DMS53 (cell line): ENCODE measurements around the gene TRIM51.
"Not testable (repeated sequence)": the region's sequence is repeated elsewhere in the genome, so short reads cannot be mapped to it uniquely, and the experiment has no call there.

Experiments
- DNase-seq: peaks from one replicate; lab custom pipeline; 2025; lab: John Stamatoyannopoulos, UW

Gene TRIM51, protein sequence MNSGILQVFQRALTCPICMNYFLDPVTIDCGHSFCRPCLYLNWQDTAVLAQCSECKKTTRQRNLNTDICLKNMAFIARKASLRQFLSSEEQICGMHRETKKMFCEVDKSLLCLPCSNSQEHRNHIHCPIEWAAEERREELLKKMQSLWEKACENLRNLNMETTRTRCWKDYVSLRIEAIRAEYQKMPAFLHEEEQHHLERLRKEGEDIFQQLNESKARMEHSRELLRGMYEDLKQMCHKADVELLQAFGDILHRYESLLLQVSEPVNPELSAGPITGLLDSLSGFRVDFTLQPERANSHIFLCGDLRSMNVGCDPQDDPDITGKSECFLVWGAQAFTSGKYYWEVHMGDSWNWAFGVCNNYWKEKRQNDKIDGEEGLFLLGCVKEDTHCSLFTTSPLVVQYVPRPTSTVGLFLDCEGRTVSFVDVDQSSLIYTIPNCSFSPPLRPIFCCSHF

DNA sequence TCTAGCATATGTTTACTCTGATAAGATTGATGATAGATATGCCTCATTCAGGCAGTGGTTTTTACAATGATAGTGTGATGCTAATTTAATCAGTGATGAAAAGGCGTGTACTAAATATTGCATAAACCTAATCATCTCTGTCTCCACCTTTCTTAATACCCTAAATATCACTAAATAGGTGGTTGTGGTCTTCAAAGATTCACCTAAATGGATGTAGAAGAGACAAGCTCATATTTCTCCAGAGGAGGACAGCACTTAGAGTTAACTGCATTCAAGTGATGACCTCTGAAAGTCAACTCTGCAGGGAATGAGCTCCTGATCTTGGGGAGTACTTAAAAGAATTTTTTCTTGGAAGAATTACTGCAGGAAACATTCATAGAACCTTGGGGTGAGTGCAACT lies at the start of gene TRIM51:
Gene TRIM51 (plus strand): TSS at position 301 of the 400 bp plus-strand sequence. CDS start 2,132 bp downstream, outside the sequence.
- not testable (repeated sequence) for DNase-seq

- DNase-seq = no peak
Measured at GRCh38 chr11:55838452-55838851, 44.6 kb upstream of the TRIM51 start, which contains the start of gene OR5D16. Gene OR5D16, plus strand, starts transcription at chr11:55838752. Its CDS starts 0 bp downstream, at chr11:55838752.

- no peak for DNase-seq
Measured at GRCh38 chr11:55847453-55847852, 35.6 kb upstream of the TRIM51 start.

DNA sequence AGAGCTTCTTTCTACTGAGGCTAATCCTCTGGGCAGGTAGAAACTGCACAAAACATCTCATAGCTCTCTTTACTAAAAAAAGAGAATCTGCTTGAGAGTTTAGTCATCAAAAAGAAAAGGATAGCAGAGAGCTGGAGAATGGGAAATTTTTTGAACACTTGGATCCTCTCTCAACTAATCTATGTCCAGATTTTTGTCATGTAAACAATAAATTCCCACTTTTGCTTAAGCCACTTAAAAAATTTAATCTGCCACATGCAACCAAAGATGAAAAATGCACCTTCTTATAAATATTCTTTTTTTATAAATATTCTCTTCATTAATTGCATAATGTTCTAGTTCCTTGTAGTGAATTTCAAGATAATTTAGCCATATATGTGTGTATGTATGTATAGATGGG lies 34.1 kb upstream of the TRIM51 start:
- DNase-seq = no peak

DNA sequence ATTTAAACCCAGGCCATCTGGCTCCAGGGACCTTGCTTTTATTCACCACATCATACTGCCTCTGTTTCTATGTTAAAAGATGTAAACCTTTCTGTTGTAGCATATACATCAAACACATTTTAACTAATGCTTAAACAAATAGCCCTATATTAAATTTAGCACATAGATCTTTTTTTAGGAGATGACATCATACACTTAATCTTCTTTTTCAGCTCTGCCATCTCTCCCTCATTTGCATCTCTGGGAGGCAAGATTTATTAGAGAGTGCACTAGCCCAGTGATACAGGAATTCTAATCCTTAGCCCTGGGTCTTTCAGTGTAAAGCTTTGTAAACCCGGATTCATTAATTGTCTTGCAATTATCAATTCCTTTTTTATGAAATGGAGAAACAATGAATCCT lies 31.0 kb upstream of the TRIM51 start:
- no peak for DNase-seq

GRCh38 chr11:55854704-55855103 lies 28.4 kb upstream of the TRIM51 start:
- DNase-seq = no peak

DNA sequence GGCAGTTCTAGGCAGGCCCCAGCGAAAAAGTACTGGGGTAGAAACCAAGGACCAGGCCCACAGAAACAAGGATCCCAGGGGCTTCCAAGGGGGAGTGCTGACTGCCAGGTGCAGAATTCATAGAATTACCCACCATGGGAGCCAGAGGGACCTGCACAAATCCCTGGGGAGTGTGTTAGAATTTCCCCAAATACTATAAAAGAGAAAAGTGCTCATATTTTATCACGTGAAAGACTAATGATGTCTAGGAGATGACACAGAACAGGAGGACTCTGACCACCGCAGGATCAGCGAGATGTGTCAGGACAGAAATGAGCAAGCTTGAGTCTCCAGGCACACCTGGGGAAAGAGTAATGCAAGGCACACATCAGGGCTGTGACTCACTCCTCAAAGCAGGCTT lies 15.7 kb upstream of the TRIM51 start:
- DNase-seq = not testable (repeated sequence)

DNA sequence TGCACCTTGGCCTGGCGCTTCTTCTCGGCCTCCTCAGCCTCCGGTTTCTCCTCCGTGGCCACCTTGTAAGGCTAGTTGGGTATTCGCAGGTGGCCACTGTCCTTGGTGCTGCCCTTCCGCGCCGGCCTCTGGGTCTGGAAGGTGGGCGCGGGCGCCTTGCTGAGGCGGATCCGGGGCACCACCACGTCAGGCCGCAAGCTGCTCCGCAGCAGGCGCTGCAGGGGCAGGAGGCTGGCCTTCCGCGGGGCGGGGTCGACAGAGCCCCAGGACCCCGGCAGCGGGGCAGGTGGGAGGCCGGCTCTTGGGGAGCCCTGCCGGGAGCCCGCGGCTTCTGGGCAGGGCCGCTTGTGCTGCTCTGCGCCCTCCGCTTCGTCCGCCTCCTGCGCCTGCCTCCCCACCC lies 10.4 kb upstream of the TRIM51 start:
- DNase-seq = not testable (repeated sequence)

GRCh38 chr11:55873146-55873545 lies 10.0 kb upstream of the TRIM51 start:
- peak; percentile 6 for DNase-seq

DNA sequence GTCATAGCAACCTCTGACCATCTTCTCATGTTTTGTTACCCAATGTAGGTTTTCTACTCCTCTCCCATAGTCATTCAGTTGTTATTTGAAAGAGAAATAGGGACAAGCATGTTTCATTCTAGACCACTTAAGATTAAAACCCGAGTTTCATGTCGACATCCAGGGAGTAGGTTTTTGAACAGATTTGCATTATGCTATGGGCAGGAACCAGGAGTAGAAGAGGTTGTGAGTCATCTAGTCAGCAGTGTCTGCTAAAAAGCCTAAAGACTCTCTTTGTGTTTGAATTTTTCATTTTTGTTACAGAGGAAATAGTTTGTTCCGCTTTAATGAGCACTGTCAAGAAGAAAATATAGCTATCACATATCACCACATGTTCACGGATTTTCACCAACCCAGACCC lies 1.9 kb downstream of the TRIM51 start:
- not testable (repeated sequence) for DNase-seq

- DNase-seq = not testable (repeated sequence)
Measured at GRCh38 chr11:55885481-55885880, 2.4 kb downstream of the TRIM51 start.

DNA sequence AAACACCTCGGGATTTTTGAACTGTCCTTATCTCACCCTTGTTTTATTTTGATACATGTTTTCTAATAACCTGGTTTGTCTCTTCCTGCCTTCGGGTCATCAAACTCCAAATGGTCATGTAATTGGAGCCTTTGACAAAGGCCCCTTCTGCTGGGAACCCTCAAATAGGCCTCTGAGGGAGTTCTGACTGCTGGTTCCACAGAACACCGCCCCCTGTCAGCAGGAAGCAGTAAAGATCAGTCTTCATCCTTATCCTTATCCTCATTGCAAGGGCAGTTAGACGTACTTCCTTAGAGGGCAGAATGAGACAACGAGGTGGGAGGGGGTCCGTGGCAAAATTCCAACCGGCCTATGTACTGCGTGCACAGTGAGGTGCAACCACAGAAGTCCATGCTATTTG lies 12.1 kb downstream of the TRIM51 start:
- peak; percentile 4 for DNase-seq

GRCh38 chr11:55902308-55902707 lies 19.2 kb downstream of the TRIM51 start:
- DNase-seq = no peak

GRCh38 chr11:55914482-55914881 lies 31.4 kb downstream of the TRIM51 start, which contains the start of gene OR5W2:
Gene OR5W2, minus strand, starts transcription at chr11:55914582. Its CDS starts 0 bp downstream, at chr11:55914582.
- no peak for DNase-seq

DNA sequence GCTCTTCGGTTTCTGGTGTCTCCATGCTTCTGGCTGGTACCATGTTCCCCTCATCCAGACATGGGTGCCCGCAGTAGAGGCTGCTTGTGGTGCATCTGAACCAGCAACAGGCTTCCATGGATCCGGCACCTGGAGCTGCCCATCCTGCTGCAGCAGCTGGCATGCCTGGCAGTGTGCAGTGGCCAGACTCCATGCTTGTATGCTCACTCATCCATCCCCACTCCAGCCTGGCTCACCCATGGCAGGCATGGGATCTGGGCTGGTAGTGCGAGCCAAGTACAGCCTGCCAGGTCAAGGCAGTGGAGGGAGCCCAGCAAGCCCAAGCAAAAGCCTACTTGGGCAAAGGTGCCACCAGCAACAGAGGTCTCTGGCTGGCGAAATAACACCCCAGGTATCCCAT lies 37.4 kb downstream of the TRIM51 start:
- DNase-seq = no peak

DNA sequence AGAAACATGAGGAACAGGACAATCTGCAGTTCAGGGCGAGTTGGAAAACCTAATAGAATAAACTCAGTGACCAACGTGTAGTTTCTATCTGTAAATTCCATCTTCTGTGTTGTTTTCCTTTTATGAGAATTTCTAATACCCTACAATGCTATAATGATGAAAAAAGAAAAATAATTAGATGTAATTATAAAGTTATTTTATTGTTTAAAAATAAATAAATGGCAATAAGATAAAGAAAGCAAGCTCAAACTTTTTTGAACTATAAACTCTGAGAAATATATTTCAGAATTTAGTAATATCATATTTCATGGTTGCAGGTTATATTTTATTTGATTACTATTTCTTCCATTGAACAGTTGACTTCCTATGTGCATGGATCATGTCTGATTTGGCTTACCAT lies 53.2 kb downstream of the TRIM51 start, which contains the start of gene OR5I1:
Gene OR5I1 (minus strand): TSS at position 101 of the 400 bp plus-strand sequence. CDS start 0 bp downstream, at position 101.
- DNase-seq = no peak
